Stimulated activated naive CD8-positive, alpha-beta T cell treated with anti-CD3 and anti-CD28 coated beads, Interleukin-15, Interleukin-2, amounts not matched to agents 100 ng/mL and 50 ng/mL, for 24 hours (primary cell): ENCODE measurements around the gene PCP4.

ENCODE experiments used
- H3K27ac Mint-ChIP-seq: one replicate; pipeline ENCODE4 v1.8.0; 2021; ENCODE audit warnings: mild to moderate bottlenecking, mixed read lengths
- H3K27me3 Mint-ChIP-seq: one replicate; pipeline ENCODE4 v1.8.0; 2021; ENCODE audit warnings: mixed read lengths
- H3K36me3 Mint-ChIP-seq: one replicate; pipeline ENCODE4 v1.8.0; 2021; ENCODE audit warnings: low read depth, mixed read lengths
- H3K4me1 Mint-ChIP-seq: one replicate; pipeline ENCODE4 v1.8.0; 2021; ENCODE audit warnings: low read depth, mixed read lengths
- H3K4me3 Mint-ChIP-seq: one replicate; pipeline ENCODE4 v1.8.0; 2021; ENCODE audit warnings: mild to moderate bottlenecking, mixed read lengths
- H3K9me3 Mint-ChIP-seq: one replicate; pipeline ENCODE4 v1.8.0; 2021; ENCODE audit warnings: mixed read lengths

The PCP4 gene

DNA sequence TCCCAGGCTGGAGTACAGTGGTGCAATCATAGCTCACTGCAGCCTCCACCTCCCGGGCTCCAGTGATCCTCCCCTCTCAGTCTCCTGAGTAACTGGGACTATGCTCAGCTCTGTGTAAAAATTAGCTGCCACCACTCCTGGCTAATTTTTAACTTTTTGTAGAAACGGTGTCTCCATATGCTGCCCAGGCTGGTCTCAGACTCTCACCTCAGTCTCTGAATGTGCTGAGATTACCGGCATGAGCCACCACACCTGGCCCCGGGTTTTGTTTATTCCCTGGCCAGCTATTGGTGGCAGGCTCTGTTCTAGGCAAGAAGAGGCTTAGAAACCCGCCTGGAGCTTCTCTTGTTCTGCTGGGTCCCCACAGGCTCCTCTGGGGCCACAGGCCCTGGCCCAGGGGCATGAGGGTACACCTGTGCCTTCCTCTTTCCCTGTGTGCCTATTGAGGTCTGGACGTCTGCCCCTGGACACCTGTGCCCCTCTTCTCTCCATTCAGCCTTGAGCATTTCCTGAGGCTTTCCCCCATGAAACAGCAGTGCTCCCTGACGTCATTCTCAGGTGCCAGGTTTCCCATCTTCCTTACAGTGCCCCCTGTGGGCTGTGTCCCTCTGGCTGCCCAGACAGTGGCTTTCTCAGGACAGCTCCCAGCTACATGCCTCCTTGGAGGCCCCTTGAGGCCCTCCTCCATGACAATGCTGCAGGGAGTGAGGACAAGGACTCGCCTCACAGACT is 57.5 kb downstream of the PCP4 start:
- H3K36me3 Mint-ChIP-seq: no peaks in the 10 kb centered on the region
- no peak overlapping the region for H3K4me3 Mint-ChIP-seq
- H3K9me3 Mint-ChIP-seq: no peaks in the 10 kb centered on the region
- H3K4me1 Mint-ChIP-seq: no peaks in the 10 kb centered on the region
- H3K27ac Mint-ChIP-seq: no peak overlapping the region
- H3K27me3 Mint-ChIP-seq: no peaks in the 10 kb centered on the region

GRCh38 chr21:39927304-39927886 is 60.2 kb downstream of the PCP4 start:
- Mint-ChIP-seq H3K27ac (no peak overlapping the region), H3K27me3 (no peaks in the 10 kb centered on the region), H3K4me1 (no peaks in the 10 kb centered on the region), H3K36me3 (no peaks in the 10 kb centered on the region), H3K9me3 (no peaks in the 10 kb centered on the region), H3K4me3 (no peak overlapping the region)

DNA sequence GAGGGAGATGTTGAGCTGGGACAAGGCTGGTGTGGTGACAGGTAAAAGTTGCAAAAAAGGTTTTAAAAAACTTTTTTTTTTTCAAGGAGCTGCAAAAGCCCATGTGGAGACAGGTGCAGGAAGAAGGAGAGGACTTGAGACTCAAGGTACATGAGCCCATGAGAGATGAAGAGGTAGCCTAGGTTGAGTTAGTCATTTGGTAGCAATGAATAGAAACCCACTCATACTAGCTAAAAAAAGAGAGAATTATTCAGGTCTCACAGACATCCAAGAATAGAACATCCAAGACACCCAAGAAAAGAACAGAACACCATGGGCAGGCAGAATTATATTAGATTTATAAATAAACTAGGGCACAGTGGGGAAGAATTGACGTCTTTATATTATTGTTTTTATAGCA is 65.1 kb downstream of the PCP4 start:
- no peaks in the 10 kb centered on the region for H3K36me3 Mint-ChIP-seq
- no peaks in the 10 kb centered on the region for H3K4me1 Mint-ChIP-seq
- no peak overlapping the region for H3K27ac Mint-ChIP-seq
- H3K4me3 Mint-ChIP-seq: no peak overlapping the region
- no peaks in the 10 kb centered on the region for H3K27me3 Mint-ChIP-seq
- peaks cover 3% of the 10 kb centered on the region for H3K9me3 Mint-ChIP-seq

GRCh38 chr21:39934895-39935294 is 67.7 kb downstream of the PCP4 start:
- Mint-ChIP-seq H3K36me3 (no peaks in the 10 kb centered on the region), H3K27me3 (no peaks in the 10 kb centered on the region), H3K4me3 (no peak overlapping the region), H3K9me3 (peaks cover 3% of the 10 kb centered on the region), H3K27ac (no peak overlapping the region), H3K4me1 (no peaks in the 10 kb centered on the region)

GRCh38 chr21:39935716-39936115 is 68.5 kb downstream of the PCP4 start:
- Mint-ChIP-seq H3K36me3 (no peaks in the 10 kb centered on the region), H3K4me3 (no peak overlapping the region), H3K9me3 (peaks cover 3% of the 10 kb centered on the region), H3K27ac (no peak overlapping the region), H3K27me3 (no peaks in the 10 kb centered on the region), H3K4me1 (no peaks in the 10 kb centered on the region)

- Mint-ChIP-seq H3K4me1 (no peaks in the 10 kb centered on the region), H3K36me3 (no peaks in the 10 kb centered on the region)
Measured at GRCh38 chr21:39938086-39938625, 70.9 kb downstream of the PCP4 start.

GRCh38 chr21:39946199-39946598 is 79.0 kb downstream of the PCP4 start:
- Mint-ChIP-seq H3K36me3 (no peaks in the 10 kb centered on the region), H3K27me3 (peaks cover 4% of the 10 kb centered on the region), H3K27ac (no peak overlapping the region), H3K9me3 (peaks cover 24% of the 10 kb centered on the region), H3K4me3 (no peak overlapping the region), H3K4me1 (no peaks in the 10 kb centered on the region)

More at GRCh38 chr21:39938086-39938625, 70.9 kb downstream of the PCP4 start:
- Mint-ChIP-seq H3K9me3 (no peaks in the 10 kb centered on the region), H3K27ac (no peak overlapping the region), H3K27me3 (no peaks in the 10 kb centered on the region), H3K4me3 (no peak overlapping the region)

DNA sequence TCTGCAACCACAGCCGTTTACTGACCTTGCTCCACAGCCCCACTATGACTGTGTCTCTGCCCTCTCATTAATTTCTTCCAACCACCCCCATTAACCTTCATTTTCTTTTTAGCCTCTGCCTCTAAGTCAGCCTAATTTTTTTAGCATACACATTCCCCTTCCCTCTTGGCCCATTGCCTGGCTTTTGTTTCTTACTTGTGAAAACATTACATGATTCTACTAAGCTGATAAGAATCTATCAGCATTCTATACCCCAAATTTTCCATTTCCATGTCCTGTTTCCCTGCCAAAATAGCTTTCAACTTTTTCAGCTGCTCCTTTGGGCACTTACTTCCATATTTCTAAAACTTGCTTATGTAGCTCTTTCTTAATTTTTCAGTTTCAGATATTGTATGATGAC is 79.8 kb downstream of the PCP4 start:
- no peaks in the 10 kb centered on the region for H3K4me1 Mint-ChIP-seq
- H3K27me3 Mint-ChIP-seq: peaks cover 4% of the 10 kb centered on the region
- no peak overlapping the region for H3K27ac Mint-ChIP-seq
- H3K4me3 Mint-ChIP-seq: no peak overlapping the region
- H3K9me3 Mint-ChIP-seq: peaks cover 25% of the 10 kb centered on the region
- H3K36me3 Mint-ChIP-seq: no peaks in the 10 kb centered on the region

DNA sequence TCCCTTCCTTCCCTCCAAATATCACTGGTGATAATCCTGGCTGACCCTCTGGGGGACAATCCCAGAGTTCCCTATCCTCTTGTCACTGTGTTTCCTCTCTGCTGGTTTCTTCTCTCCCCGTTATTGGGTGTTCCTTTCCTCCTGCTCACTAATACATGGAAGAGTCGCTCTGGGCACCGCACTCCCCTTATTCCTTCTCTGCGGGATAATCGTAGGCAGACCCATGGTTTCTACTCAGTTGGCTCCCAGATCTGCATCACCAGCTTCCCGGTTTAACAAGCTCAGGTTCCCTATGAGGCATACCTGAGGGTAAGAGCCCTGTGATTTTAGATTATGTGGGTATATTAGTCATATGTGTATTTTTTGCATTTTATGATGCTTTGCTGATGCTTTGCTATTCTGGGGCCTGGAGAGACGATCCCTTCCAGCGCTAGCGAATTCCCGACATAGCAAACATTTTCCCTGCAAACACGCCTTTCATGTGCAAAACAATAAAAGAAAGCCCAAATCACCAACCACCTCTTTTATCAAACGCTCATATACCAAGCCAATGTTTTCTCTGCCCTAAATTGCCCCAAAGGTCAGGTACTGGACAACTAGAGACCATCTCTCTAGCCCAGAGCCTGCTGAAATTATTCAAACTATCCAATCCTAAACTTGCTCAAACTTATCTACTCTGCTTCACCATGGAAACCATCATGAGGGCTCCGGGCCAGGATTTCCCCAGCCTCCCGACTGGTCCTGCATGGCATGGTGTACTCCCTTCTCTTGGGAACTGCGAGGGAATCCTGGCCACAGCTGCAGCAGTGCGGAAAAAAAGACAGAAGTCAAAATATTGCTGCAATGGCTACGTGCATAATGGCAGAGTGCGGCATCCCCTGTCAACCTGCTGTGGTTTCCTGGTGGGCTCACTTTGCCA is 84.2 kb downstream of the PCP4 start:
- Mint-ChIP-seq H3K27ac (no peak overlapping the region), H3K4me1 (no peaks in the 10 kb centered on the region), H3K27me3 (peaks cover 4% of the 10 kb centered on the region), H3K4me3 (no peak overlapping the region), H3K9me3 (peaks cover 12% of the 10 kb centered on the region), H3K36me3 (no peaks in the 10 kb centered on the region)

- Mint-ChIP-seq H3K4me3 (no peak overlapping the region), H3K9me3 (peaks cover 9% of the 10 kb centered on the region), H3K4me1 (no peaks in the 10 kb centered on the region), H3K27me3 (peaks cover 4% of the 10 kb centered on the region), H3K36me3 (no peaks in the 10 kb centered on the region), H3K27ac (no peak overlapping the region)
Measured at GRCh38 chr21:39952265-39952664, 85.0 kb downstream of the PCP4 start.

DNA sequence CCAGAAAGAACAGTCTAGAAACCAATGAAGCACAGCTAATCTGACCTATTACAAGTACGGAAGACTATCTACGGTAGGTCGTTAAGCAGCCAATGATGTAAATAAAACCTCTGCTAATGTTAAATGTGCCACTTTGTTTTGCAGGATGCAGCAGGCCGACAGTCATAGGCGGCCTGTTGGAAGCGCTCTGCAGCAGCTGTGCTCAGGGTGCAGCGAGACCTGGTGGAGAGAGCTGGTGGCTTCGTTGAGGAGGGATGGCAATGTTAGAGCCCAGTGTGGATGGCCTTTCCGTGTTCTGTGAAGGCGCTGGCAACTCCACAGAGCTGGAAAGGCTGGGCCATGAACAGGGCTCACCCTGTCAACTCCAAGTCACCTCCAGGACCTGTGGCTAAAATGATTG is 87.3 kb downstream of the PCP4 start:
- H3K27ac Mint-ChIP-seq: no peak overlapping the region
- peaks cover 7% of the 10 kb centered on the region for H3K9me3 Mint-ChIP-seq
- peaks cover 4% of the 10 kb centered on the region for H3K27me3 Mint-ChIP-seq
- H3K4me1 Mint-ChIP-seq: no peaks in the 10 kb centered on the region
- no peaks in the 10 kb centered on the region for H3K36me3 Mint-ChIP-seq
- H3K4me3 Mint-ChIP-seq: no peak overlapping the region

GRCh38 chr21:39955326-39955725 is 88.1 kb downstream of the PCP4 start:
- Mint-ChIP-seq H3K9me3 (peaks cover 12% of the 10 kb centered on the region), H3K4me3 (no peak overlapping the region), H3K36me3 (no peaks in the 10 kb centered on the region), H3K4me1 (no peaks in the 10 kb centered on the region), H3K27ac (no peak overlapping the region), H3K27me3 (peaks cover 4% of the 10 kb centered on the region)

DNA sequence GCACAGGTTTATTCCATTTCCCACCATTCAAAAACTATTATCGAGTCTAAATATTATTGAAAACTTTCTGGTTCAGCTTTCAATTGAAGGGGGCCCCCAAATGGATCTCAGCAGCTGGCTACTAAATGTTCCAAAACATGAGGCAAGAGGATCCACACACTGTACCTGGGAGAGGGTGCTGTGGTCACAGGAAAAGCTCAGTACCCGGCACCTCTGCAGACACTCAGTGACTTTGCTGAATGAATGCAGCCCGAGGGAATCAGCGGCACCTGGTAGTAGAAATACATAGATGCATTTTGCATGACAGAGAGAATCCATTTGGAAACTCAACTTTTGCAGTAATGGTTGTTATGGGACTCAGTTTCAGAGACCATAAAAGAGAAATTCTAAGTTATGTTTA is 89.3 kb downstream of the PCP4 start:
- Mint-ChIP-seq H3K27ac (no peak overlapping the region), H3K4me3 (no peak overlapping the region), H3K4me1 (no peaks in the 10 kb centered on the region), H3K36me3 (no peaks in the 10 kb centered on the region), H3K9me3 (peaks cover 13% of the 10 kb centered on the region), H3K27me3 (no peaks in the 10 kb centered on the region)

- Mint-ChIP-seq H3K9me3 (peaks cover 19% of the 10 kb centered on the region), H3K4me3 (no peak overlapping the region), H3K36me3 (no peaks in the 10 kb centered on the region), H3K27ac (no peak overlapping the region), H3K27me3 (no peaks in the 10 kb centered on the region), H3K4me1 (no peaks in the 10 kb centered on the region)
Measured at GRCh38 chr21:39958731-39959130, 91.5 kb downstream of the PCP4 start.

DNA sequence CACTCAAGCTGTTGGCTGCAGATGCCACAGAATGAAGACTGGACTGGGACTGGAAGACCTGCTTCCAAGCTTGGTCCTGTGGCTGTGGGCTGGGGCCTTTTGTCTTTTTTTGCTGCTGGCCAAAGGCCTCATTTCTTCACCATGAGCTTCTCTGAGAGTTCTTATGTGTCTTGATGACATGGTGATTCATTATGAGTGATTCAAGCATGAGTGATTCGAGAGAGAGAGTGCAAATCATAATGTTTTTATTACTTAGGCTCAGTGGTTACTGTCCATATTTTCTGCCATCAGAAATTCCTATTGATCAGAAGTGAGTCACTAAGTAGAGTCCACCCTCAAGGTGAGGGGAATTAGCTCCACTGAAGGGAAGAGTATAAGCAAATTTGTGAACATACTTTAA is 94.0 kb downstream of the PCP4 start:
- H3K36me3 Mint-ChIP-seq: no peaks in the 10 kb centered on the region
- no peak overlapping the region for H3K4me3 Mint-ChIP-seq
- peaks cover 19% of the 10 kb centered on the region for H3K9me3 Mint-ChIP-seq
- no peak overlapping the region for H3K27ac Mint-ChIP-seq
- no peaks in the 10 kb centered on the region for H3K4me1 Mint-ChIP-seq
- H3K27me3 Mint-ChIP-seq: no peaks in the 10 kb centered on the region
